IMR-90 (cell line): Measurements from ENCODE around the gene SIGLEC12. TPM values are rescaled to one million over a fixed set of nuclear protein-coding genes. Genes with fewer than 3 reads are reported as not detected.
"Not testable (repeated sequence)": the region's sequence is repeated elsewhere in the genome, so short reads cannot be mapped to it uniquely, and the experiment has no call there.

ENCODE experiments used
- ATAC-seq: fragments of 200-7000 bp; cut with Tn5 transposase; 2 replicates; pipeline ENCODE4 v1.9.1; 2020; ENCODE audit warnings: low read depth, mild to moderate bottlenecking, moderate library complexity
- BruUV-seq: library from RNA; stranded (reverse); fragments of 400-500 nt; replicated peaks from 2 replicates; lab custom pipeline; 2021; lab: Mats Ljungman, UMichigan
- CTCF ChIA-PET: fragments of 300-600 bp; formaldehyde crosslinking; extraction: SDS; loops from one replicate; lab custom pipeline; 2021; ENCODE audit warnings: antibody characterized with exemption; lab: Yijun Ruan, JAX
- POLR2A ChIA-PET: fragments of 300-600 bp; sonication (Branson Sonifier 250); formaldehyde crosslinking; loops from one replicate; lab custom pipeline; 2022; ENCODE audit warnings: antibody characterized with exemption; ENCODE audit not compliant: unreplicated experiment; lab: Charles Lee
- DNase-seq: peaks from one replicate; pipeline ENCODE4 v3.0.0; 2013
- H2AFZ ChIP-seq: replicated peaks from 2 replicates; pipeline ENCODE3; 2013; ENCODE audit warnings: low read length, mild to moderate bottlenecking; ENCODE audit not compliant: poor library complexity
- H2AK5ac ChIP-seq: 2 replicates; pipeline ENCODE4 v1.6.1; 2013; ENCODE audit warnings: low read depth, low read length, inconsistent platforms
- H2AK9ac ChIP-seq: replicated peaks from 2 replicates; pipeline ENCODE3; 2013; ENCODE audit warnings: mild to moderate bottlenecking, low read depth, low read length, moderate library complexity; ENCODE audit not compliant: poor library complexity
- H2BK120ac ChIP-seq: 2 replicates; pipeline ENCODE4 v1.6.1; 2013; ENCODE audit warnings: low read depth, low read length, inconsistent platforms
- H2BK15ac ChIP-seq: 3 replicates; pipeline ENCODE4 v1.6.1; 2013; ENCODE audit warnings: low read depth, low read length, inconsistent platforms
- H2BK20ac ChIP-seq: 2 replicates; pipeline ENCODE4 v1.6.1; 2013; ENCODE audit warnings: low read depth, mild to moderate bottlenecking, inconsistent platforms, low read length, moderate library complexity
- H2BK5ac ChIP-seq: 2 replicates; pipeline ENCODE4 v1.6.1; 2013; ENCODE audit warnings: mild to moderate bottlenecking, low read depth, low read length, inconsistent platforms; ENCODE audit not compliant: poor library complexity, severe bottlenecking
- H3K14ac ChIP-seq: replicated peaks from 2 replicates; pipeline ENCODE4 v1.6.1; 2013; ENCODE audit warnings: low read depth, low read length, inconsistent platforms
- H3K18ac ChIP-seq: 2 replicates; pipeline ENCODE4 v1.6.1; 2013; ENCODE audit warnings: low read depth, low read length, control low read depth
- H3K23ac ChIP-seq: 2 replicates; pipeline ENCODE4 v1.6.1; 2013; ENCODE audit warnings: low read depth, low read length, inconsistent platforms
- H3K27ac ChIP-seq: 2 replicates; pipeline ENCODE4 v1.5.1; 2013; ENCODE audit warnings: mild to moderate bottlenecking, control low read depth, low read length; ENCODE audit not compliant: insufficient read depth
- H3K27me3 ChIP-seq: 2 replicates; pipeline ENCODE4 v1.6.1; 2013; ENCODE audit warnings: low read length; ENCODE audit not compliant: control insufficient read depth, insufficient read depth
- H3K36me3 ChIP-seq: 2 replicates; pipeline ENCODE4 v1.6.1; 2013; ENCODE audit warnings: low read length, mixed read lengths; ENCODE audit not compliant: control insufficient read depth, insufficient read depth
- H3K4ac ChIP-seq: 2 replicates; pipeline ENCODE4 v1.6.1; 2013; ENCODE audit warnings: low read depth, low read length, inconsistent platforms
- H3K4me1 ChIP-seq: 2 replicates; pipeline ENCODE4 v1.6.1; 2013; ENCODE audit warnings: low read length, mixed read lengths; ENCODE audit not compliant: control insufficient read depth, insufficient read depth
- H3K4me2 ChIP-seq: 2 replicates; pipeline ENCODE4 v1.6.1; 2013; ENCODE audit warnings: low read depth, mild to moderate bottlenecking, control low read depth, low read length, moderate library complexity
- H3K4me3 ChIP-seq: 2 replicates; pipeline ENCODE4 v1.5.1; 2013; ENCODE audit warnings: low read depth, mild to moderate bottlenecking, control low read depth, low read length, moderate library complexity; ENCODE audit not compliant: insufficient read depth
- H3K56ac ChIP-seq: 2 replicates; pipeline ENCODE4 v1.6.1; 2013; ENCODE audit warnings: low read length, inconsistent platforms; ENCODE audit not compliant: insufficient read depth; ENCODE audit errors: extremely low read depth
- H3K79me1 ChIP-seq, 2 experiments: 2 replicates each; pipeline ENCODE4 v1.6.1; 2013; ENCODE audit warnings: low read length in 2 of 2, inconsistent platforms in 1 of 2, low read depth in 1 of 2
- H3K9ac ChIP-seq: 2 replicates; pipeline ENCODE4 v1.6.1; 2013; ENCODE audit warnings: low read depth, low read length, control low read depth
- H3K9me1 ChIP-seq: 2 replicates; pipeline ENCODE4 v1.6.1; 2013; ENCODE audit warnings: low read length, inconsistent platforms; ENCODE audit not compliant: insufficient read depth
- H3K9me3 ChIP-seq: 2 replicates; pipeline ENCODE4 v1.6.1; 2013; ENCODE audit warnings: low read length; ENCODE audit not compliant: control insufficient read depth, insufficient read depth
- H4K20me1 ChIP-seq: 2 replicates; pipeline ENCODE4 v1.6.1; 2013; ENCODE audit warnings: low read length, inconsistent platforms; ENCODE audit not compliant: insufficient read depth
- H4K5ac ChIP-seq: 2 replicates; pipeline ENCODE4 v1.6.1; 2013; ENCODE audit warnings: mild to moderate bottlenecking, low read depth, low read length, control low read depth
- H4K8ac ChIP-seq, 2 experiments: 2 replicates each; pipeline ENCODE4 v1.6.1; 2013; ENCODE audit warnings: low read depth in 2 of 2, low read length in 2 of 2, control low read depth in 1 of 2, inconsistent platforms in 1 of 2
- H4K91ac ChIP-seq: 2 replicates; pipeline ENCODE4 v1.6.1; 2013; ENCODE audit warnings: low read depth, low read length, inconsistent platforms; ENCODE audit not compliant: insufficient read depth
- WGBS, 2 experiments: methylation state at CpG; one replicate each; pipeline versions ENCODE4 v1.1.5 to v1.1.7; 2013; ENCODE audit warnings: missing lambda C conversion rate in 2 of 2; ENCODE audit not compliant: insufficient read length in 1 of 2; ENCODE audit errors: extremely low coverage in 2 of 2; 5-methylcytosine and 5-hydroxymethylcytosine counted together
- dilution Hi-C: fragments of 300-500 bp; cut with HindIII; formaldehyde crosslinking; loops from one replicate; pipeline ENCODE4 v1.14.3; 2018; ENCODE audit warnings: low sequenced_read_pairs; ENCODE audit not compliant: unreplicated experiment
- in situ Hi-C: fragments of 300-500 bp; cut with MboI; formaldehyde crosslinking; loops from 3 replicates; pipeline ENCODE4 v1.14.3; 2019; ENCODE audit warnings: low sequenced_read_pairs, inconsistent platforms, mixed read lengths
- intact Hi-C: fragments of 100-400 bp; cut with micrococcal nuclease; formaldehyde crosslinking; loops from 2 replicates; pipeline ENCODE4 v1.10.0; 2022
- polyA plus RNA-seq, 3 experiments: library from polyadenylated mRNA; depleted of rRNA; stranded (reverse); fragments of >200 nt; gene quantifications; 2 replicates each; pipeline ENCODE4 v1.2.3, GENCODE V29; 2012; ENCODE audit warnings: low replicate concordance in 1 of 3
- total RNA-seq: library from RNA; depleted of rRNA; stranded (reverse); fragments of >200 nt; gene quantifications from 2 replicates; pipeline ENCODE4 v1.2.3, GENCODE V29; 2012

Gene SIGLEC12
- total and polyA plus RNA-seq, 2 of the 4 experiments (the other 2 are of a cell fraction): not detected

DNA sequence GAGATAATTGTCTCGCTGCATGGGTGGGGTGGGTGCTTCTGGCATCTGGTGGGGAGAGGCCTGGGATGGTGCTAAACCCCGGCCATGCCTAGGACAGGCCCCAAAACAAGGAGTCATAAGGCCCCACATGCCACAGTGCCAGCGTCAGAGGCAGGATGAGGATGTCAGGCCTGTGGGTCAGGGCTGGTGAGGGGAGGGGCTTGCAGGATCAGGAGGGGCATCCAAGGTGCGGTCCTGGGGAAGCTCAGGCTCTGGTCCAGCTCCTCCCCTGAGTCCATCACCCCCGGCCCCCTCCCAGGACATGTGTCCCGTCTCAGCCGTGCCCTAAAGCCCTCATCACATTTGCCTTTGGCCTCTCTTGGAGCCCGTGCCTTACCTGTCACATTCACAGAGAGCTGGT lies 669 bp downstream of the SIGLEC12 start:
- dilution Hi-C loops, H3K36me3 ChIP-seq, H4K8ac ChIP-seq, H3K14ac ChIP-seq, H3K9me1 ChIP-seq, H4K20me1 ChIP-seq, H3K9me3 ChIP-seq, H3K9ac ChIP-seq, H2AK9ac ChIP-seq, H2AFZ ChIP-seq, H4K91ac ChIP-seq, H3K27ac ChIP-seq, H2AK5ac ChIP-seq, BruUV-seq, H3K23ac ChIP-seq, H2BK15ac ChIP-seq, H3K4me2 ChIP-seq, H3K79me1 ChIP-seq, H2BK5ac ChIP-seq, CTCF ChIA-PET, H3K27me3 ChIP-seq, in situ Hi-C loops, H3K4me1 ChIP-seq, H2BK20ac ChIP-seq, H2BK120ac ChIP-seq, DNase-seq, ATAC-seq, H3K18ac ChIP-seq, H3K4ac ChIP-seq, H3K4me3 ChIP-seq, H3K56ac ChIP-seq, intact Hi-C loops, H4K5ac ChIP-seq, POLR2A ChIA-PET: not testable (repeated sequence)
- WGBS, 2 experiments: no CpG with 5 or more reads among the region's 8 CpGs
